WTC11 (cell line): ENCODE results near the gene USP7.

Experiments
- CBFB ChIP-seq: sonication (generic); formaldehyde crosslinking; IDR thresholded peaks from 2 replicates; pipeline ENCODE4 v1.8.1; 2022; ENCODE audit warnings: mild to moderate bottlenecking, low read depth, missing genetic modification reagents
- JUN ChIP-seq: sonication (generic); formaldehyde crosslinking; IDR thresholded peaks from 2 replicates; pipeline ENCODE4 v1.8.0; 2023; ENCODE audit warnings: mild to moderate bottlenecking, missing genetic modification reagents
- MAX ChIP-seq: sonication (generic); formaldehyde crosslinking; IDR thresholded peaks from 2 replicates; pipeline ENCODE4 v1.8.0; 2022; ENCODE audit warnings: mild to moderate bottlenecking, missing genetic modification reagents
- NFYB ChIP-seq: sonication (generic); formaldehyde crosslinking; conservative IDR thresholded peaks from 2 replicates; pipeline ENCODE4 v1.8.0; 2022; ENCODE audit warnings: low read depth, missing genetic modification reagents
- RELA ChIP-seq: sonication (generic); formaldehyde crosslinking; IDR thresholded peaks from 2 replicates; pipeline ENCODE4 v1.8.1; 2022; ENCODE audit warnings: missing genetic modification reagents, mild to moderate bottlenecking, borderline replicate concordance
- TF ChIP-seq, protein P1 (sequence below): fragments of 250-450 bp; sonication (Bioruptor Pico); IDR thresholded peaks from 2 replicates; pipeline ENCODE4 v1.9.0; 2021; ENCODE audit warnings: mild to moderate bottlenecking
- TF ChIP-seq, protein P2 (sequence below): fragments of 200-600 bp; IDR thresholded peaks from 2 replicates; pipeline ENCODE4 v1.8.0; 2022; ENCODE audit warnings: antibody characterized with exemption
- TF ChIP-seq, protein P3 (sequence below): sonication (generic); formaldehyde crosslinking; IDR thresholded peaks from 2 replicates; pipeline ENCODE4 v1.8.1; 2023; ENCODE audit warnings: mild to moderate bottlenecking, missing genetic modification reagents, moderate library complexity

DNA sequence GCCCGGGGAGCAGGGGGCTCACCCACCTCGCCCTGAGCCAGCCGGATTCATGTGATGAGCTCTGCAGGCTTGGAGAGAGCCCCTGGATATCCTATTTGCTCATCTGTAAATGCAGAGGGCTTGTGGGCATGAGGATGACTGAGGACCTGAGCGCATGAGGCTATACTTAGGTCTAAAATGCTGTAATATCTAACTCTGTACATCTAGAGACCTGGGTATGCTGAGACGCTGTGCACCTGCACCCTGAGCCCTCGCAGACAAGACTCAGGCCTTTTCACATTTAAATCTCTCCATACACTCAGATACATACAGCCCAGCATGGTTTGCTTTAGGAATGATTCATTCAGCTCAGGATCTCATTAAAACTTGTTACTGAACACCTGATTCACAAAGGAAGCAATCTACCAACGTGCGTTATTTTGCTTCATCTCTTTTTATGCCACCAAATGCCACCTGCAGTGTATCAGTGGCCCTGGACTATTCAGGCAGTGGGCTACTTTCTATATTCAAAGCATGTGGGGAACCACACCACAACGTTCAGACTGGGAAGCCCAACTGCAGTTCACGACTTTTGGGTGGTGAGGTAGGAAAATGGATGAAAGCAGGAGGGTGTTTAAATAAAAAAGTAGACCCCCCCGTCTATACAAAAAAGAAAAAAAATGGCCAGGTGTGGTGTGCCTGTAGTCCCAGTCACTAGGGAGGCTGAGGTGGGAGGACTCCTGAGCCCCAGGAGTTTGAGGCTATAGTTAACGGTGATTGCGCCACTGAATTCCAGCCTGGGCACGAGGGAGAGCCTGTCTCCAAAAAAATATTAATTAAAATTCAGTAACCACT lies 12.0 kb downstream of the USP7 start:
- TF ChIP-seq, protein P1, sequence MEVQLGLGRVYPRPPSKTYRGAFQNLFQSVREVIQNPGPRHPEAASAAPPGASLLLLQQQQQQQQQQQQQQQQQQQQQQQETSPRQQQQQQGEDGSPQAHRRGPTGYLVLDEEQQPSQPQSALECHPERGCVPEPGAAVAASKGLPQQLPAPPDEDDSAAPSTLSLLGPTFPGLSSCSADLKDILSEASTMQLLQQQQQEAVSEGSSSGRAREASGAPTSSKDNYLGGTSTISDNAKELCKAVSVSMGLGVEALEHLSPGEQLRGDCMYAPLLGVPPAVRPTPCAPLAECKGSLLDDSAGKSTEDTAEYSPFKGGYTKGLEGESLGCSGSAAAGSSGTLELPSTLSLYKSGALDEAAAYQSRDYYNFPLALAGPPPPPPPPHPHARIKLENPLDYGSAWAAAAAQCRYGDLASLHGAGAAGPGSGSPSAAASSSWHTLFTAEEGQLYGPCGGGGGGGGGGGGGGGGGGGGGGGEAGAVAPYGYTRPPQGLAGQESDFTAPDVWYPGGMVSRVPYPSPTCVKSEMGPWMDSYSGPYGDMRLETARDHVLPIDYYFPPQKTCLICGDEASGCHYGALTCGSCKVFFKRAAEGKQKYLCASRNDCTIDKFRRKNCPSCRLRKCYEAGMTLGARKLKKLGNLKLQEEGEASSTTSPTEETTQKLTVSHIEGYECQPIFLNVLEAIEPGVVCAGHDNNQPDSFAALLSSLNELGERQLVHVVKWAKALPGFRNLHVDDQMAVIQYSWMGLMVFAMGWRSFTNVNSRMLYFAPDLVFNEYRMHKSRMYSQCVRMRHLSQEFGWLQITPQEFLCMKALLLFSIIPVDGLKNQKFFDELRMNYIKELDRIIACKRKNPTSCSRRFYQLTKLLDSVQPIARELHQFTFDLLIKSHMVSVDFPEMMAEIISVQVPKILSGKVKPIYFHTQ (CRISPR knock-in tag) = no peak
- TF ChIP-seq RELA (no peak), CBFB (CRISPR knock-in tag) (no peak), NFYB (CRISPR knock-in tag) (no peak), MAX (no peak), JUN (CRISPR knock-in tag) (no peak)
- TF ChIP-seq, protein P2, sequence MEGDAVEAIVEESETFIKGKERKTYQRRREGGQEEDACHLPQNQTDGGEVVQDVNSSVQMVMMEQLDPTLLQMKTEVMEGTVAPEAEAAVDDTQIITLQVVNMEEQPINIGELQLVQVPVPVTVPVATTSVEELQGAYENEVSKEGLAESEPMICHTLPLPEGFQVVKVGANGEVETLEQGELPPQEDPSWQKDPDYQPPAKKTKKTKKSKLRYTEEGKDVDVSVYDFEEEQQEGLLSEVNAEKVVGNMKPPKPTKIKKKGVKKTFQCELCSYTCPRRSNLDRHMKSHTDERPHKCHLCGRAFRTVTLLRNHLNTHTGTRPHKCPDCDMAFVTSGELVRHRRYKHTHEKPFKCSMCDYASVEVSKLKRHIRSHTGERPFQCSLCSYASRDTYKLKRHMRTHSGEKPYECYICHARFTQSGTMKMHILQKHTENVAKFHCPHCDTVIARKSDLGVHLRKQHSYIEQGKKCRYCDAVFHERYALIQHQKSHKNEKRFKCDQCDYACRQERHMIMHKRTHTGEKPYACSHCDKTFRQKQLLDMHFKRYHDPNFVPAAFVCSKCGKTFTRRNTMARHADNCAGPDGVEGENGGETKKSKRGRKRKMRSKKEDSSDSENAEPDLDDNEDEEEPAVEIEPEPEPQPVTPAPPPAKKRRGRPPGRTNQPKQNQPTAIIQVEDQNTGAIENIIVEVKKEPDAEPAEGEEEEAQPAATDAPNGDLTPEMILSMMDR = no peak
- TF ChIP-seq, protein P3, sequence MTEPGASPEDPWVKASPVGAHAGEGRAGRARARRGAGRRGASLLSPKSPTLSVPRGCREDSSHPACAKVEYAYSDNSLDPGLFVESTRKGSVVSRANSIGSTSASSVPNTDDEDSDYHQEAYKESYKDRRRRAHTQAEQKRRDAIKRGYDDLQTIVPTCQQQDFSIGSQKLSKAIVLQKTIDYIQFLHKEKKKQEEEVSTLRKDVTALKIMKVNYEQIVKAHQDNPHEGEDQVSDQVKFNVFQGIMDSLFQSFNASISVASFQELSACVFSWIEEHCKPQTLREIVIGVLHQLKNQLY (CRISPR knock-in tag) = no peak
